HG03442 (cell line): ENCODE results near the gene NR1H3.
"Not testable (repeated sequence)": the region's sequence is repeated elsewhere in the genome, so short reads cannot be mapped to it uniquely, and the experiment has no call there.

Source experiments
- ATAC-seq: cut with Tn5 transposase; IDR thresholded peaks from one replicate; pipeline ENCODE4 v1.9.1; 2021; ENCODE audit warnings: mild to moderate bottlenecking, moderate library complexity; ENCODE audit not compliant: unreplicated experiment

Gene NR1H3

DNA sequence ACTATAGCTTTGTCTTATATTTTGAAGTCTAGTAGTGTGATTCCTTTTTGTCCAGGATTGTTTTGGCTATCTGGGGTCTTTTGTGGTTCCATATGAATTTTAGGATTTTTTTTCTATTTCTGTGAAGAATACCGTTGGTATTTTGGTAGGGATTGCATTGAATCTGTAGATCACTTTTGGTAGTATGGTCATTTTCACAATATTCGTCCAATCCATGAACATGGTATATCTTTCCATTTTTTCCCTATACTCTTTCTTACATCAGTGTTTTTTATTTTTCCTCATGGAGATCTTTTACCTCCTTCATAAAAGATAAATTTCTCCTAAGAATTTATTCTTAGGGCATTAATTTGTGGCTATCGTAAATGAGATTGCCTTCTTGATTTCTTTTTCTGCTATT is 41.3 kb downstream of the NR1H3 start:
- no peak for ATAC-seq

DNA sequence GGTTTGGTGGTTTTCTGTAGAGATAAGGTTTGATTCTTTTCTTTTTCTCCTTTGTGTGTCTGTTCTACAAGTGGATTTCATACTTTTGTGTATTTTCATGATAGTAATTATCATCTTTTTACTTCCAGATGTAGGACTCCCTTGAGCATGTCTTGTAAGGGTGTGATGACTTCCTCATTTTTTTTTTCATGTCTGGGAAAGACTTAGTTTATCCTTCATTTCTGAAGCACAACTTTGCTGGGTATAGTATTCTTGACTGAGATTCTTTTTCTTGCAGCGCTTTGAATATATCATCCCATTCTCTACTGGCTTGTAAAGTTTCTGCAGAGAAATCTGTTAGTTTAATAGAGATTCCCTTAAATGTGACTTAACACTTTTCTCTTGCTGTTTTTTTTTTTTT is 45.1 kb downstream of the NR1H3 start:
- ATAC-seq = no peak

GRCh38 chr11:47305734-47306483 is 48.1 kb downstream of the NR1H3 start:
- no peak for ATAC-seq

- ATAC-seq = no peak
Observed at GRCh38 chr11:47306484-47306844, 48.7 kb downstream of the NR1H3 start.

GRCh38 chr11:47308050-47308823 is 50.4 kb downstream of the NR1H3 start:
- ATAC-seq = no peak

GRCh38 chr11:47314992-47315391 is 57.2 kb downstream of the NR1H3 start:
- ATAC-seq = no peak

- not testable (repeated sequence) for ATAC-seq
Observed at GRCh38 chr11:47316501-47316900, 58.7 kb downstream of the NR1H3 start.

- no peak for ATAC-seq
Observed at GRCh38 chr11:47317064-47317828, 59.5 kb downstream of the NR1H3 start.

DNA sequence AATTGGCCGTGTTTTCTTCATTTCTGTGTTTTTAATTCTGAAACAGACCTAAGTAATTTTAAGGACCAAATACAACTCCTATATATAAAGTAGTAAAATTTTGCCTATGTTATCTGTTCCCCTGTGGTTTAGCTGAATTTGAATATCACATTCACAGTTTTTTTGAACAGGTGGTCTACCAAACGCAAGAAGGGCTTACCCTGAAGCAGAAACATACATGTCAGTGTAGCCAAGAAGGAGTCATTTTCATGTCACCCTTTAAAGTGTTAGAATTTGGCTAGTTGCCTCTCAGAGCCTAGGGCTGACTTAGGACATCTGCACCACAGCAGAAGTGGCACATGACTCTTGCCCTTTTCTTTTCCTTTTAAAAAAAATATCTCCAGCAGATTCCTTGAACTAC is 60.4 kb downstream of the NR1H3 start:
- ATAC-seq = no peak
